ENCODE data around the gene KRT26. TPM values are rescaled to one million over a fixed set of nuclear protein-coding genes. Genes with fewer than 3 reads are reported as not detected.

KRT26 gene
- total and polyA plus RNA-seq, 2 of the 4 experiments (the other 2 are of a cell fraction) = not detected

GRCh38 chr17:40812639-40813038 lies 40.6 kb upstream of the KRT26 start:
- Histone ChIP-seq H3K27ac (ENCODE audit: insufficient read depth, low read length) (no peak overlapping the region), H3K9me3 (ENCODE audit: control insufficient read depth, insufficient read depth, low read length) (no peaks in the 10 kb centered on the region), H3K79me1 (ENCODE audit: low read depth in 1 of 2, low read length in 2 of 2) (peaks cover 6 to 9% of the 10 kb centered on the region in 2 experiments), H4K20me1 (ENCODE audit: insufficient read depth, low read length) (no peaks in the 10 kb centered on the region), H3K4me1 (ENCODE audit: control insufficient read depth, insufficient read depth, low read length) (peaks cover 2% of the 10 kb centered on the region; the same call in 1 of the 2 replicates), H4K8ac (ENCODE audit: low read depth in 2 of 2, low read length in 2 of 2) (no peak overlapping the region), H3K27me3 (ENCODE audit: control insufficient read depth, insufficient read depth, low read length) (no peaks in the 10 kb centered on the region), H2BK5ac (ENCODE audit: low read depth, low read length, poor library complexity, severe bottlenecking) (no peak overlapping the region), H3K36me3 (ENCODE audit: control insufficient read depth, insufficient read depth, low read length) (peaks cover 9% of the 10 kb centered on the region), H4K91ac (ENCODE audit: insufficient read depth, low read depth, low read length) (no peak overlapping the region), H3K18ac (ENCODE audit: low read depth, low read length) (no peak overlapping the region), H3K4me2 (ENCODE audit: low read depth, low read length) (no peak overlapping the region), H3K4ac (ENCODE audit: low read depth, low read length) (no peak overlapping the region), H3K9ac (ENCODE audit: low read depth, low read length) (no peak overlapping the region), H3K14ac (replicated peaks; ENCODE audit: low read depth, low read length) (no peak overlapping the region), H3K56ac (ENCODE audit: extremely low read depth, insufficient read depth, low read length) (no peak overlapping the region), H2BK15ac (ENCODE audit: low read depth, low read length) (no peak overlapping the region), H2AFZ (replicated peaks; ENCODE audit: low read length, poor library complexity) (no peak overlapping the region), H4K5ac (ENCODE audit: low read depth, low read length) (no peak overlapping the region), H2BK20ac (ENCODE audit: low read depth, low read length) (no peak overlapping the region), H2AK9ac (replicated peaks; ENCODE audit: low read depth, low read length, poor library complexity) (no peak overlapping the region), H3K23ac (ENCODE audit: low read depth, low read length) (no peak overlapping the region), H3K9me1 (ENCODE audit: insufficient read depth, low read length) (no peaks in the 10 kb centered on the region; the same call in 1 of the 2 replicates), H3K4me3 (ENCODE audit: insufficient read depth, low read depth, low read length) (no peak overlapping the region), H2AK5ac (ENCODE audit: low read depth, low read length) (no peak overlapping the region), H2BK120ac (ENCODE audit: low read depth, low read length) (no peak overlapping the region)
- DNase-seq (no peak), ATAC-seq (ENCODE audit: low read depth) (no peak)
- intact Hi-C loops (cut with micrococcal nuclease) = no loop called here
- BruUV-seq (replicated peaks) = no TSS peak
- CTCF ChIA-PET = no interaction called here
- POLR2A ChIA-PET (ENCODE audit: unreplicated experiment) = no interaction called here
- WGBS, 2 experiments (ENCODE audit: extremely low coverage in 2 of 2, insufficient read length in 1 of 2) = no CpG with 5 or more reads among the region's 3 CpGs
- in situ Hi-C loops (cut with MboI; ENCODE audit: low sequenced_read_pairs) = no loop called here
- no peak for TF ChIP-seq FOS (IDR thresholded peaks at IDR 0.05; ENCODE audit: low read depth, low read length)
- no peak for TF ChIP-seq MXI1 (IDR thresholded peaks at IDR 0.05; ENCODE audit: borderline replicate concordance, low read depth, low read length)
- TF ChIP-seq MAFK (IDR thresholded peaks at IDR 0.05; ENCODE audit: low read depth, low read length) = 0 out of 2 replicates have a peak, but pooled peaks have one; percentile 6
- no peak for TF ChIP-seq USF2 (IDR thresholded peaks at IDR 0.05; ENCODE audit: low read depth, low read length)
- dilution Hi-C loops (cut with HindIII; ENCODE audit: low sequenced_read_pairs, unreplicated experiment) = no loop called here
